Fibroblast of lung (primary cell): ENCODE results near the gene SRGAP1. TPM values are rescaled to one million over a fixed set of nuclear protein-coding genes. Genes with fewer than 3 reads are reported as not detected.
A peak's percentile ranks its signal among the peaks of the same experiment; 100 is the strongest.

Experiments
- DNase-seq, 2 donors: peaks; one replicate each; pipeline versions ENCODE4 v3.0.0 to v3.0.0-alpha.2; 2010; ENCODE audit warnings: low read depth in 2 of 2
- H2AFZ ChIP-seq: 2 replicates; pipeline ENCODE4 v1.5.1; 2012; ENCODE audit warnings: low read length, control low read depth, inconsistent platforms
- H3K27ac ChIP-seq: 2 replicates; pipeline ENCODE4 v1.5.1; 2011; ENCODE audit warnings: low read length, control low read depth; ENCODE audit not compliant: insufficient read depth
- H3K27me3 ChIP-seq: 2 replicates; pipeline ENCODE4 v1.5.1; 2011; ENCODE audit warnings: mild to moderate bottlenecking, low read length; ENCODE audit not compliant: control insufficient read depth, insufficient read depth
- H3K36me3 ChIP-seq: 2 replicates; pipeline ENCODE4 v1.5.1; 2011; ENCODE audit warnings: low read length; ENCODE audit not compliant: control insufficient read depth, insufficient read depth
- H3K4me1 ChIP-seq: 2 replicates; pipeline ENCODE4 v1.5.1; 2011; ENCODE audit warnings: low read length; ENCODE audit not compliant: control insufficient read depth, insufficient read depth; ENCODE audit errors: extremely low read depth
- H3K4me2 ChIP-seq: 2 replicates; pipeline ENCODE4 v1.5.1; 2011; ENCODE audit warnings: low read length, control low read depth; ENCODE audit not compliant: insufficient read depth; ENCODE audit errors: extremely low read depth
- H3K4me3 ChIP-seq, 4 experiments: fragments of 200-600 bp in 1 of 4; sonication (generic) in 1 of 4; replicated peaks in 1 of 4; 2 replicates each; pipeline ENCODE4 v1.5.1; 2011 to 2016; ENCODE audit warnings: low read length in 4 of 4, low read depth in 3 of 4, mild to moderate bottlenecking in 3 of 4, control low read depth in 2 of 4, inconsistent platforms in 1 of 4, mixed read lengths in 1 of 4; ENCODE audit not compliant: insufficient read depth in 1 of 4; ENCODE audit errors: control extremely low read depth in 1 of 4
- H3K79me2 ChIP-seq: 2 replicates; pipeline ENCODE4 v1.5.1; 2012; ENCODE audit warnings: mild to moderate bottlenecking, low read length, inconsistent platforms; ENCODE audit not compliant: control insufficient read depth, insufficient read depth
- H3K9ac ChIP-seq: 2 replicates; pipeline ENCODE4 v1.5.1; 2011; ENCODE audit warnings: mild to moderate bottlenecking, low read length, control low read depth; ENCODE audit not compliant: insufficient read depth
- H3K9me3 ChIP-seq: 2 replicates; pipeline ENCODE4 v1.5.1; 2012; ENCODE audit warnings: low read depth, low read length; ENCODE audit not compliant: control insufficient read depth, insufficient read depth
- H4K20me1 ChIP-seq: 2 replicates; pipeline ENCODE4 v1.5.1; 2011; ENCODE audit warnings: low read length; ENCODE audit not compliant: control insufficient read depth, insufficient read depth; ENCODE audit errors: extremely low read depth
- CTCF ChIP-seq, 2 donors: IDR thresholded peaks in 1 of 2; conservative IDR thresholded peaks in 1 of 2; 1 replicate in 1 of 2; 2 replicates in 1 of 2; pipeline ENCODE4 v1.5.1; 2011 to 2012; ENCODE audit warnings: low read length in 2 of 2, control low read depth in 1 of 2, inconsistent platforms in 1 of 2, low read depth in 1 of 2, mild to moderate bottlenecking in 1 of 2
- EZH2 ChIP-seq: IDR thresholded peaks from 2 replicates; pipeline ENCODE4 v1.5.1; 2012; ENCODE audit warnings: low read length, control low read depth, mild to moderate bottlenecking; ENCODE audit errors: missing control alignments
- polyA plus RNA-seq, 2 donors: library from polyadenylated mRNA; depleted of rRNA in 1 of 2; stranded (reverse) in 1 of 2; unstranded in 1 of 2; fragments of >200 nt; gene quantifications; 2 replicates each; pipeline ENCODE4 v1.2.1, GENCODE V29; 2011 to 2012; ENCODE audit warnings: missing spikeins in 1 of 2
- total RNA-seq: library from RNA; depleted of rRNA; stranded (reverse); fragments of >200 nt; gene quantifications from 2 replicates; pipeline ENCODE4 v1.2.1, GENCODE V29; 2014

Gene SRGAP1
- total and polyA plus RNA-seq, 2 donors (not counting 1 experiment from before 2014, with no cell fraction given) = 18.9 to 30.2 TPM

- DNase-seq = no peak
- no peak overlapping the region for H3K9ac ChIP-seq
- H3K9me3 ChIP-seq = no peaks in the 10 kb centered on the region
- H3K36me3 ChIP-seq = peaks cover 11% of the 10 kb centered on the region
- H3K4me3 ChIP-seq = no peak overlapping the region
- no peak for TF ChIP-seq CTCF (conservative IDR thresholded peaks at IDR 0.05 in 1 of 2, IDR thresholded peaks at IDR 0.05 in 1 of 2; ENCODE audit: low read depth in 1 of 2, low read length in 2 of 2)
- no peak for TF ChIP-seq EZH2
- no peak overlapping the region for H3K27ac ChIP-seq
- H4K20me1 ChIP-seq = no peaks in the 10 kb centered on the region
- H3K79me2 ChIP-seq = no peaks in the 10 kb centered on the region
- no peaks in the 10 kb centered on the region for H3K4me1 ChIP-seq
- H3K27me3 ChIP-seq = no peaks in the 10 kb centered on the region
- H2AFZ ChIP-seq = no peak overlapping the region
- H3K4me2 ChIP-seq = no peak overlapping the region
These were observed 278.5 kb downstream of the SRGAP1 start for GRCh38 chr12:64122995-64123394.

- H3K9me3 ChIP-seq = no peaks in the 10 kb centered on the region
- no peak overlapping the region for H3K9ac ChIP-seq
- no peaks in the 10 kb centered on the region for H3K79me2 ChIP-seq
- peaks cover 12% of the 10 kb centered on the region for H3K36me3 ChIP-seq
- TF ChIP-seq EZH2 (no peak), CTCF (conservative IDR thresholded peaks at IDR 0.05 in 1 of 2, IDR thresholded peaks at IDR 0.05 in 1 of 2; ENCODE audit: low read depth in 1 of 2, low read length in 2 of 2) (no peak)
- H3K4me3 ChIP-seq = no peak overlapping the region
- H3K4me1 ChIP-seq = no peaks in the 10 kb centered on the region
- H3K4me2 ChIP-seq = no peak overlapping the region
- no peak overlapping the region for H2AFZ ChIP-seq
- no peak for DNase-seq
- H3K27ac ChIP-seq = no peak overlapping the region
- no peaks in the 10 kb centered on the region for H4K20me1 ChIP-seq
- H3K27me3 ChIP-seq = no peaks in the 10 kb centered on the region
These were observed 278.9 kb downstream of the SRGAP1 start for GRCh38 chr12:64123448-64123847.

GRCh38 chr12:64124511-64125197 lies 280.2 kb downstream of the SRGAP1 start:
- DNase-seq = peak; percentile 17 to 58
- no peaks in the 10 kb centered on the region for H4K20me1 ChIP-seq
- no peaks in the 10 kb centered on the region for H3K9me3 ChIP-seq
- no peaks in the 10 kb centered on the region for H3K27me3 ChIP-seq
- H3K36me3 ChIP-seq = peaks cover 12% of the 10 kb centered on the region
- no peak overlapping the region for H2AFZ ChIP-seq
- no peak overlapping the region for H3K4me3 ChIP-seq
- H3K27ac ChIP-seq = no peak overlapping the region
- H3K9ac ChIP-seq = no peak overlapping the region
- H3K79me2 ChIP-seq = no peaks in the 10 kb centered on the region
- TF ChIP-seq EZH2 (no peak), CTCF (conservative IDR thresholded peaks at IDR 0.05 in 1 of 2, IDR thresholded peaks at IDR 0.05 in 1 of 2; ENCODE audit: low read depth in 1 of 2, low read length in 2 of 2) (no peak)
- no peaks in the 10 kb centered on the region for H3K4me1 ChIP-seq
- no peak overlapping the region for H3K4me2 ChIP-seq
